Pancreas (tissue), 10 donors: ENCODE data around the gene TRAF4. TPM values are rescaled to one million over a fixed set of nuclear protein-coding genes. Genes with fewer than 3 reads are reported as not detected.

Source experiments
- ATAC-seq, 4 donors: fragments of 200-7000 bp; cut with Tn5 transposase; one replicate each; pipeline versions ENCODE4 v1.8.0 to v1.9.1; 2020; ENCODE audit warnings: mild to moderate bottlenecking in 4 of 4, moderate library complexity in 4 of 4
- DNase-seq, 6 donors: peaks; one replicate each; pipeline ENCODE4 v3.0.0-alpha.2; 2020
- FAIRE-seq: peaks from 2 replicates; lab custom pipeline; 2012; peaks lifted over from hg19 to GRCh38; lab: Jason Lieb, UNC
- H3K27ac ChIP-seq, 4 donors: fragments of 200-600 bp; sonication (generic); 1 replicate in 3 of 4; 2 replicates in 1 of 4; pipeline versions ENCODE4 v1.5.0 to v1.8.0; 2020
- H3K27me3 ChIP-seq, 4 donors: fragments of 200-600 bp; one replicate each; pipeline ENCODE4 v1.8.0; 2021
- H3K36me3 ChIP-seq, 3 donors: fragments of 200-600 bp; sonication (generic) in 1 of 3; one replicate each; pipeline versions ENCODE4 v1.5.0 to v1.8.0; 2020 to 2021
- H3K4me1 ChIP-seq, 3 donors: fragments of 200-600 bp; one replicate each; pipeline ENCODE4 v1.8.0; 2021
- H3K4me3 ChIP-seq, 4 donors: fragments of 200-600 bp; sonication (generic) in 2 of 4; one replicate each; pipeline versions ENCODE4 v1.5.0 to v1.8.0; 2020 to 2021
- H3K9me3 ChIP-seq, 4 donors: fragments of 200-600 bp; one replicate each; pipeline ENCODE4 v1.8.0; 2021
- CTCF ChIP-seq, 4 donors: fragments of 200-600 bp; sonication (generic) in 3 of 4; IDR thresholded peaks; one replicate each; pipeline versions ENCODE4 v1.5.0 to v1.8.0; 2021; ENCODE audit warnings: antibody characterized with exemption in 4 of 4
- WGBS, 2 donors: extraction: QIAGEN DNeasy Blood & Tissue Kit; methylation state at CpG; one replicate each; pipeline ENCODE4 v1.1.7; 2013; 5-methylcytosine and 5-hydroxymethylcytosine counted together
- intact Hi-C, 3 donors: fragments of 100-400 bp; cut with DNase I; formaldehyde crosslinking; loops; one replicate each; pipeline versions ENCODE4 v1.11.1 to v1.14.2; 2022
- polyA plus RNA-seq, 2 donors: library from polyadenylated mRNA; stranded (reverse); fragments of 200-250 nt; gene quantifications; one replicate each; pipeline ENCODE4 v1.2.3, GENCODE V29; 2013
- total RNA-seq, 6 donors: library from RNA; stranded (reverse); fragmentation: NEBNext Ultra II Directional in 4 of 6; extraction: Animal tissue kit (Norgen Biotek cat#: 25700) in 4 of 6; gene quantifications; one replicate each; pipeline versions ENCODE4 v1.2.1 to v1.2.4, GENCODE V29; 2021 to 2023
- donor health status: healthy with polysubstance abuse.
- donor health status: DM: no; HTN: no; CAD: no; lungs with moderate emphysema.
- donor health status: DM: no; HTN: no; CAD: no.
- donor health status: control.
- donor health status: control.
- donor health status: Bipolar disorder and iron deficiency.
- donor health status: DM: yes; HTN: yes; CAD: no.
- donor health status: DM: no; HTN: no; CAD: no.
- donor health status: DM: no; HTN: no; CAD: no.
- donor health status: DM: yes; HTN: yes; CAD: no.

Gene TRAF4
- total and polyA plus RNA-seq, 8 donors: 22.6 to 48.2 (median 33.2) TPM

- intact Hi-C loops: loop anchor here in 1 of 3 donors (10.0 kb wide), 1 partner anchor 142 kb away; the partner anchor contains the start of gene DHRS13
- WGBS, 2 donors: 79 to 86% methylated on average over 1 of the region's 1 CpG
Observed at GRCh38 chr17:28763137-28763799, 19.5 kb downstream of the TRAF4 start.

GRCh38 chr17:28763804-28764266 lies 20.0 kb downstream of the TRAF4 start:
- Histone ChIP-seq H3K4me1 (no peaks in the 10 kb centered on the region), H3K9me3 (no peaks in the 10 kb centered on the region), H3K4me3 (no peak overlapping the region), H3K27ac (no peak overlapping the region), H3K27me3 (no peaks in the 10 kb centered on the region), H3K36me3 (peaks cover 0 to 7% (median 0%) of the 10 kb centered on the region in 3 donors)
- DNase-seq (peak in 5 of 6 donors; percentile 66 to 80 (median 77)), ATAC-seq (peak; percentile 68 to 82 (median 77)), FAIRE-seq (no peak)
- intact Hi-C loops: loop anchor here in 1 of 3 donors (10.0 kb wide), 1 partner anchor 141 kb away; the partner anchor contains the start of gene DHRS13
- TF ChIP-seq CTCF (IDR thresholded peaks at IDR 0.05): peak; percentile 69 to 92 (median 80)
- 45 to 46% methylated on average over 5 of the region's 5 CpGs for WGBS, 2 donors

More at GRCh38 chr17:28763137-28763799, 19.5 kb downstream of the TRAF4 start:
- no peak for DNase-seq
- Histone ChIP-seq H3K4me3 (no peak overlapping the region), H3K27ac (no peak overlapping the region), H3K36me3 (peaks cover 0 to 12% (median 5%) of the 10 kb centered on the region in 3 donors), H3K4me1 (no peaks in the 10 kb centered on the region), H3K9me3 (no peaks in the 10 kb centered on the region), H3K27me3 (no peaks in the 10 kb centered on the region)
- peak in 3 of 4 donors; percentile 5 to 16 (median 6) for ATAC-seq
- no peak for FAIRE-seq
- no peak for TF ChIP-seq CTCF (IDR thresholded peaks at IDR 0.05)

- H3K27me3 ChIP-seq: no peaks in the 10 kb centered on the region
- no peak for TF ChIP-seq CTCF (IDR thresholded peaks at IDR 0.05)
- ATAC-seq: no peak
- DNase-seq: no peak
- H3K36me3 ChIP-seq: no peaks in the 10 kb centered on the region
- no peaks in the 10 kb centered on the region for H3K9me3 ChIP-seq
- no peak for FAIRE-seq
- H3K4me1 ChIP-seq: no peaks in the 10 kb centered on the region
- intact Hi-C loops: loop anchor here in 2 of 3 donors (5.0 to 10.0 kb wide), 2 partner anchors 140 to 142 kb away; partner anchors contain the start of gene DHRS13 (in 1 of the 2)
- 81 to 82% methylated on average over 4 of the region's 4 CpGs for WGBS, 2 donors
- H3K27ac ChIP-seq: no peak overlapping the region
- H3K4me3 ChIP-seq: no peak overlapping the region
Observed at GRCh38 chr17:28765038-28765437, 21.2 kb downstream of the TRAF4 start.

- H3K27me3 ChIP-seq: no peaks in the 10 kb centered on the region
- no peak for DNase-seq
- 67 to 74% methylated on average over 6 of the region's 6 CpGs for WGBS, 2 donors
- peaks cover 0 to 7% (median 6%) of the 10 kb centered on the region in 3 donors for H3K4me1 ChIP-seq
- H3K4me3 ChIP-seq: no peak overlapping the region
- no peaks in the 10 kb centered on the region for H3K9me3 ChIP-seq
- H3K36me3 ChIP-seq: no peaks in the 10 kb centered on the region
- intact Hi-C loops: no loop called here
- no peak for FAIRE-seq
- H3K27ac ChIP-seq: no peak overlapping the region
- peak in 1 of 4 donors; percentile 40 for ATAC-seq
- no peak for TF ChIP-seq CTCF (IDR thresholded peaks at IDR 0.05)
Observed at GRCh38 chr17:28773736-28774135, 29.9 kb downstream of the TRAF4 start.

- peaks cover 0 to 7% (median 6%) of the 10 kb centered on the region in 3 donors for H3K4me1 ChIP-seq
- H3K36me3 ChIP-seq: no peaks in the 10 kb centered on the region
- no peak overlapping the region for H3K27ac ChIP-seq
- FAIRE-seq: no peak
- no peak overlapping the region for H3K4me3 ChIP-seq
- ATAC-seq: peak in 3 of 4 donors; percentile 46 to 77 (median 66)
- TF ChIP-seq CTCF (IDR thresholded peaks at IDR 0.05): no peak
- no peaks in the 10 kb centered on the region for H3K27me3 ChIP-seq
- WGBS, 2 donors: 9 to 10% methylated on average over 3 of the region's 3 CpGs
- no peak for DNase-seq
- intact Hi-C loops: no loop called here
- no peaks in the 10 kb centered on the region for H3K9me3 ChIP-seq
Observed at GRCh38 chr17:28774206-28774605, 30.4 kb downstream of the TRAF4 start.
